ENCODE measurements around the gene CDK13.
A peak's percentile ranks its signal among the peaks of the same experiment; 100 is the strongest.

CDK13 gene

DNA sequence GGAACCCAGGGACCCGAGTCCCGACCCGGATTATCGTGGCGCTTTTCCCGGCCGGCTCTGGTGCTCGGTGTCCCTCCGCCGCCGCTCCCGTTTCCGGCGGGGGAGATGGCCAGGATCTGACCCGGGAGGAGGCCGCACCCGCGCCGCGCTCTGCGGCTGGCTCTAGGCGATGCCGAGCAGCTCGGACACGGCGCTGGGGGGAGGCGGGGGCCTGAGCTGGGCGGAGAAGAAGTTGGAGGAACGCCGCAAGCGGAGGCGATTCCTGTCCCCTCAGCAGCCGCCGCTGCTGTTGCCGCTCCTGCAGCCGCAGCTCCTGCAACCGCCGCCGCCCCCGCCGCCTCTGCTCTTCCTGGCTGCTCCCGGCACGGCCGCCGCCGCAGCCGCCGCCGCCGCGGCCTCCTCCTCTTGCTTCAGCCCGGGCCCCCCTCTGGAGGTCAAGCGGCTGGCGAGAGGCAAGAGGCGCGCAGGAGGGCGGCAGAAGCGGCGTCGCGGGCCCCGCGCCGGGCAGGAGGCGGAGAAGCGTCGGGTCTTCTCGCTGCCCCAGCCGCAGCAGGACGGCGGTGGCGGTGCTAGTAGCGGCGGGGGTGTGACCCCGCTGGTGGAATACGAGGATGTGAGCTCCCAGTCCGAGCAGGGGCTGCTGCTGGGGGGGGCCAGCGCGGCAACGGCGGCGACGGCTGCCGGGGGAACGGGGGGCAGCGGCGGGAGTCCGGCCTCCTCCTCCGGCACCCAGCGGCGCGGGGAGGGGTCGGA lies 593 bp downstream of the CDK13 start:
- no peak for FAIRE-seq

DNA sequence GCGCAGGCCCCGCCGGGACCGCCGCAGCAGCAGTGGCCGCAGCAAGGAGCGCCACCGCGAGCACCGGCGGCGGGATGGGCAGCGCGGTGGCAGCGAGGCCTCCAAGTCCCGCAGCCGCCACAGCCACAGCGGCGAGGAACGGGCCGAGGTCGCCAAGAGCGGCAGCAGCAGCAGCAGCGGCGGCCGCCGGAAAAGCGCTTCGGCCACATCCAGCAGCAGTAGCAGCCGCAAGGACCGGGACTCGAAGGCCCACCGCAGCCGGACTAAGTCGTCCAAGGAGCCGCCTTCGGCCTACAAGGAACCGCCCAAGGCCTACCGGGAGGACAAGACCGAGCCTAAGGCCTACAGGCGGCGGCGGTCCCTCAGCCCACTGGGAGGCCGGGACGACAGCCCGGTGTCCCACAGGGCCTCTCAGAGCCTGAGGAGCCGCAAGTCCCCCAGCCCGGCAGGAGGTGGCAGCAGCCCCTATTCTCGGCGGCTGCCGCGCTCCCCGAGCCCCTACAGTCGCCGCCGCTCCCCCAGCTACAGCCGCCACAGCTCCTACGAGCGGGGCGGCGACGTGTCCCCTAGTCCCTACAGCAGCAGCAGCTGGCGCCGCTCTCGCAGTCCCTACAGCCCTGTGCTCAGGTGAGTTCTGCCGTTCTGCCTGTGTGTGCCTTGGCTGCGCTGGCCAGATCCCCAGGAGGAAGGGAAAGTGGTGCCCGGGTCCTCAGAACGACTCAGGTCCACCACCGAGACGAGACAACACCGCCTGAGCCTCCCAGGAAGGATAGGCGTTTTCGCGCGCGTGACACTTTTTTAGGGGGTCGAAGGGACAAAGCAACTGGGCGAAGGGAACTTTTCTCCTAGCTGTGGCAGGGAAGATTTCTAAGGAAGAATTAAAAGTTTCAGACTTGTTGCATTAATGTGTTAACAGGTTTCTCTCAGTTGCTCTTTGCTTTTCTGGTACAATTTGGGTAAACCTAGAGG lies 1.5 kb downstream of the CDK13 start:
- no peak for FAIRE-seq

DNA sequence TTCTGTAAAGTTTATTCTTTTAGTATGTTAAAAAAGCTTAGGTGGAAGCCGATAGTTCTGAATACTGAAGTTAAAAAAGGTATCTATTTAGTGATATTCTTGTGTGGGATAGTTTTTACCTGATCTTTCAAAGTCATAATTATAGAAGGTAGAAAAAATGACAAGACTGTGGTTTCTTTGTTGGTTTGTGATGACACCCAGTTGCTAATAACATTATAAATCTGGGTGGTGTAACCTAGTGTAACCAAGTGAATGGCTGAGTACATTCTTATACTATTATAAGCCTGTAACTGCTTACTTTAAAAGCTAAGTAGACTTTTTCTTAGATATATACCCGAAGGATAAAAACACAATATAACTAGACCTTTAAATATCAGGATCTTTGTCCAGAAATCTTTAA lies 2.3 kb downstream of the CDK13 start:
- no peak for FAIRE-seq

DNA sequence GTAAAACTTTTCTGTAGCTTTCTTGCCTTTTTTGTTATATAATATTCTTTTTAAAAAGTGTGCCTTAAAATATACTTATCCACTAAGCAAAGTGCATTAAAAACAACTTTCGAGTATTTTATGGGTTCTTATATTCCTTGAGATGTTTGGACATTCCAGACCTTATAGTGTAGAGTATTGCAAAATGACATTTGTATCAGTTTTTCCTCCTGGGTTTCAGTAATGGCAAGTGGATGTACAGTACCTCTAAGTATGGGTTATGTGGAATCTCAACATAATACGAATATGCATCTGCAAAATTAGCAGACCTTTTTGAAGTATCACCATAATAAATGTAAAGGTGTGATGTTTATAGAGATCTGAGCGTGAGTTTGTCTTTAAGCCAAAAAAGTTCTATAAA lies 2.7 kb downstream of the CDK13 start:
- FAIRE-seq: no peak

DNA sequence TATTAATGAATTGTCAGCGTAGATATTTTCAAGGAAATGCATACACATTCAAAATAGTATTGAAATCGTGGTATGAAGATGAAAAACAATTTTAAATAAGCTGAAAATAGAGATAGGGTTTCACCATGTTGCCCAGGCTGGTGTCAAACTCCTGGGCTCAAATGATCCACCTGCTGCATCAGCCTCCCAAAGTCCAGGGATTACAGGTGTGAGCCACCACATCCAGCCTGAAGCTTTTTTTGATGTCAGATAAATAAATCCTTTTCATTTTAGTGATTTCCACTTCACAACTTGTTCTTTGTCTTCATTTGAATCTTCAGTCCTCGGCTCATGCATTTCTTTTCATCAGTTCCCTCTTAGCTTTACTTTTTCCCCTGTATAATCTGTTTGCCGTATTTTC lies 4.6 kb downstream of the CDK13 start:
- FAIRE-seq: no peak

DNA sequence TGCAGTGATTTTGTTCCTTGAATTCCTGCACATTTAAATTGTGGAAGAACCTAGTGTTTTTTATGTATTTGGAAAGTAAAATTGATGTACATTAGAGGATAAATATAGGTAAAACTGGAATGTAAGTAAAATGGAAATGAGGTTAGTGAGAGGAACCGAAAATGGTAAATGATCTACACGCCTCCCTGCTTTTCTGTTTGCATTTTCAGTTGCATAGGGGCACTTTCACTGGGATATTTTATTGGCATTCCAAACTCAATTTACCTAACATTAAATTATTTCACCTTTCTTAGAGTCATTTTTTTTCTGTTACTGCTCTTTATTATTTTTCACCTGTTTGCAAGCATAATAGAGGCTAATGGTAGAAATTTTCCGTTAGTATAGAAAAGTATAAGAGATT lies 8.0 kb downstream of the CDK13 start:
- no peak for FAIRE-seq

DNA sequence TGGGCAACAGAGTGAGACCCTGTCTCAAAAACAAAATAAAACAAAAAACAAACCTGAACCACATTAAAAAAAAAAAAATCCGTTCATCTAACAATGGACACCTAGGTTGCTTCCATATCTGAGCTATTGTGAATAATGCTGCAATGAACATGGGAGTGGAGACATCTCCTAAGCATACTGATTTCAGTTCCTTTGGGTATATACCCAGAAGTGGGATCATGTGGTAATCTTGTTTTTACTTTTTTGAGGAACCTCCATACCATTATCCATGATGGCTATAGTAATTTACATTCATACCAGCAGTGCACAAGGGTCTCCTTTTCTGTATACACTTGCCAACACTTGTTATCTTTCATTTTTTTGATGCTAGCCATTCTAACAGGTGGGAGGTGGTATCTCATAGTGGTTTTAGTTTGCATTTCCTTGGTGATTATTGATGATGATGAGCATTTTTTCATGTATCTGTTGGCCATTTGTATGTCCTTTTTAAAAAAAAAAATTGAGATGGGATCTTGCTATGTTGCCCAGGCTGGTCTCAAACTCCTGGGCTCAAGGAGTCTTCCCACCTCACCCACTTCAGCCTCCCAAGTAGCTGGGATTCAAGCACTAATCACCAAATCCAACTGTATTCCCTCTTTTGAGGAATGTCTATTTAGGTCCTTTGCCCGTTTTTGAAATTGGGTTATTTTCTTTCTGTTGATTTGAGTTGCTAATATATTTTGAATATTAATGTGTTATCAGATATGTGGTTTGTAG lies 17.5 kb downstream of the CDK13 start:
- no peak for FAIRE-seq

DNA sequence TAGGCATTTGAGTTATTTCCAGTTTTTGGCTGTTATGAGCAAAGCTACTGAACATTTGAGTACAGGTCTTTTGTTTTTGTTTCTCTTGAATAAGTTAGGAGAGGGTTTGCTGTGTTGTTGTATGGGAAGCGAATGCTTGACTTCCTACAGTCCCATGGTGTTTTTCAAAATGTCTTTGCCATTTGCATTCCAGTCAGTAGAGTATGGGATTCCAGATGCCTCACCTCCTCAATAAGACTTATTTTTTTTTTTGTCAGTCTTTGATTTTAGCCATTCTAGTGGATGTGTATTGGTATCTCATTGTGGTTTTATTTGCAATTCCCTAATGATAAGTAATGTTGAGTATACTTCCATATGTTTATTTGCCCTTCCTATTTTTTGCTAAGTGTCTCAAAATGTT lies 19.4 kb downstream of the CDK13 start:
- FAIRE-seq: no peak

DNA sequence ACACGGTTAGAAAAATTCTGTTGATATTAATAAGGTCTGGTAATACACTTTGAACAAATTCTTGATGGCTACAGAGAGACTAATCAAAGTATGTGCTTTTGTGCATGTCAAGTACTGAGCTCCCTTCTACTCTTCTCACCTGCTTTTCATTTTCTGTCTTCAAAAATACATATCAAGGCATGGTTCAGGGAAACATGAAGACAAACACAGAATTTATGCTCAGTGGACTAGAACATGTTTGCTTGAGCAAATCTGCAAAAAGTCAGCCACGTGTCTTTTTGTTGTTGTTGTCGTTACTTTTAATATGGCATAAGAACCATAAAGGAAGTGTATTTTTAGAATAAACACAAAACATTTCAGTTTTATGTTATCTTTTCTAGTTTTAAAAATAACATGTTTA lies 21.9 kb downstream of the CDK13 start:
- FAIRE-seq: no peak

DNA sequence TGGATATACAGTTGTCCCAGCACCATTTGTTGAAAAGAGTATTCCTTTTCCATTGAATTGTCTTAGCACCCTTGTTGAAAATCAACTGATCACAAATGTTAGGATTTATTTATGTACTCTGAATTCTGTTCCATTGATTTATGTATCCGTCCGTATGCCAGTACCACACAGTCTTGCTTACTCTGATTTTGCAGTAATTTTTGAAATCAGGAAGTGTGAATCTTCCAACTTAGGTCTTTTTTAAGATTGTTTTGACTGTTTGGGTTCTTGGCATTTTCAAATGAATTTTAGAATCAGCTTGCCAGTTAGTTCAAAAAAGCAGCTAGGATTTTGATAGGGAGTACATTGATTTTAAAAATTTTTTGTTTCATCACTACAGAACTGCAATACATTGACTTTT lies 23.7 kb downstream of the CDK13 start:
- no peak for FAIRE-seq

DNA sequence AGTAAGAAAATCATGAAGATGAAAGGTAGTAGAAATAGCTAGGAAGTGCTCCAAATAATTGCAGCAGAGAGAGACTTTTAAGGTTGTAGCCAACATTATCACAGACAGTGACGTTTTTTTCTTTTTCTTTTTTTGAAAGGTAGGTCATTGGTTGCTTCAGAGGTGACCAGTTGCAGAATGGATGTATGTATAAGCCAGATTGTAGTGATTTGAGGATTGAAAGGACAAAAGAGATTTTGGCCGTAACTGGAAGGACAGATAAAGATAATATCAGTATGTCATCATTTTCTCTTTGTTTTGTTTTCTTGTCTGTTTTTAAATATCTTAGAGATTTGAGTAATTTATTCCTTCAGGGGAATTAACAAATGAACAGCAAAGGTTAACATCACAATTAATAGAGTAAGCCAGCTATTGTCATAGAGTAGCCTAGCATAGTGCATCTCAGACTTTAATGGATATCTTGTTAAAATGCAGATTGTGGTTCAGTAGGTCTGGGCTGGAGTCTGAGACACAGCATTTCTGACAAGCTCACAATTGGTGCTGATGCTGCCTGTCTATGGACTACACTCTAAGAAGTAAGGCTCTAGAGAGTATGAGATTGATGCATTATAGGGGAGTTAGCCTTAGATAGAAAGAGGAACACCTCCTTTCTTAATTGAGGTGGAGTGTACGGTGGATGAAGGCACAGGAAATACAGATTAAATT lies 28.3 kb downstream of the CDK13 start:
- FAIRE-seq: no peak

DNA sequence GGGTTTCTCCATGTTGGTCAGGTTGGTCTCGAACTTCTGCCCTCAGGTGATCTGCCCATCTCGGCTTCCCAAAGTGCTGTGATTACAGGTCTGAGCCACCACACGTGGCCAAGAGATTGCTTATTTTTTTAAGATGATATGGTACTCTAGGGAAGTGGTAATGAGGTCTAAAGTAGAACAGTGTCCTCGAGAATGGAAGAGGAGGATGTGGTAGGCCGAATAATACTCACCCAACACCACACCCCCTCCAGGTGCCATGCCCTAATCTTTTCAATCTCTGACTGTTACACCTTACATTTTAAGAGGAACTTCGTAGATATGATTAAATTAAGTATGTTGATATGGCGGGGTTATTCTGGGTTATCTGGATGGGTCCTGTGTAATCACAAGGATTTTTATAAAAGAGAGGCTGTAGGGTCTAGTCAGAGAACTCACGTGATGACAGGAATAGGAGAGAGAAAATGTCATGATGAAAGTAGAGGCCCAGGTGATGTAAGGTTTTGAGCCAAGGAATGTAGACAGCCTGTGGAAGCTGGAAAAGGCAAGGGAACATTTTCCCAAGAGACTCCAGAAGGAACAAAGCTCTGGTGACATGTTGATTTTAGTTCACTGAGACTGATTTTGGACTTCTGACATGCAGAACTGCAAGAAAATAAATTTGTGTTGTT lies 29.5 kb downstream of the CDK13 start:
- FAIRE-seq: no peak

DNA sequence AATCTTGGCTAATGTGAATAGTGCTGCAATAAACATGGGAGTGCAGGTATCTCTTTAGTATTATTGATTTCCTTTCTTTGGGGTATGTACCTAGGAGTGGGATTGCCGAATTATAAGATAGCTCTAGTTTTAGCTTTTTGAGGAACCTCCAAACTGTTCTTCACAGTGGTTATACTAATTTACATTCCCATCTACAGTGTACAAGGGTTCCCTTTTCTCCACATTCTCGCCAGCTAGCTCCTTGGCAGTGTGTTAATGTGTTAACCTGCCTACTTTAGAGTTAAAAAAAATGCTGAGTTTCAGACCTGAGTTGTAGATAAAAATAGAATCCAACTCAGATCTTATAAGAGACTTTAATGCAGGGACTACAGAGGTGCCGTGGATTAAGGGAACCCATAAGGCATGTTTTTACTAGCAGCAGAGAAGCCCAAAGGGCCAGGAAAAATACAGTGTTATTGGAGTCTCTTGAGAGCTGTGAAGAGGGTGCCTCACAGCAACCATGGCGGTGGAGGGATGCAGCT lies 35.4 kb downstream of the CDK13 start:
- no peak for FAIRE-seq

DNA sequence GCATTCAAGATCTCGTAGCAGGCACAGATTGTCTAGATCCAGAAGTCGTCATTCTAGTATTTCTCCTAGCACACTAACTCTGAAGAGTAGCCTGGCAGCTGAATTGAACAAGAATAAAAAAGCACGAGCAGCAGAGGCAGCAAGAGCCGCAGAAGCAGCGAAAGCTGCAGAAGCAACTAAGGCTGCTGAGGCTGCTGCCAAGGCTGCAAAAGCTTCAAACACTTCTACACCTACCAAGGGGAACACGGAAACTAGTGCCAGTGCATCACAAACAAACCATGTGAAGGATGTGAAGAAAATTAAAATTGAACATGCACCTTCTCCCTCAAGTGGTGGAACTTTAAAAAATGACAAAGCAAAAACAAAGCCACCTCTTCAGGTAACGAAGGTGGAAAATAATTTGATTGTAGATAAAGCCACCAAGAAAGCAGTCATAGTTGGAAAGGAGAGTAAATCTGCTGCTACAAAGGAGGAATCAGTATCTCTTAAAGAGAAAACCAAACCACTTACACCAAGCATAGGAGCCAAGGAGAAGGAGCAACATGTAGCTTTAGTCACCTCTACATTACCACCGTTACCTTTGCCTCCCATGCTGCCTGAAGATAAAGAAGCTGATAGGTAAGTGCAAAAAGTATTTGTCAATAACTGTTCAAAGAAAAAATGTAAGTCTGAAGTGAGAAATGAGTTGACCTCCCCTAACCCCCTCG lies 37.7 kb downstream of the CDK13 start:
- no peak for FAIRE-seq

DNA sequence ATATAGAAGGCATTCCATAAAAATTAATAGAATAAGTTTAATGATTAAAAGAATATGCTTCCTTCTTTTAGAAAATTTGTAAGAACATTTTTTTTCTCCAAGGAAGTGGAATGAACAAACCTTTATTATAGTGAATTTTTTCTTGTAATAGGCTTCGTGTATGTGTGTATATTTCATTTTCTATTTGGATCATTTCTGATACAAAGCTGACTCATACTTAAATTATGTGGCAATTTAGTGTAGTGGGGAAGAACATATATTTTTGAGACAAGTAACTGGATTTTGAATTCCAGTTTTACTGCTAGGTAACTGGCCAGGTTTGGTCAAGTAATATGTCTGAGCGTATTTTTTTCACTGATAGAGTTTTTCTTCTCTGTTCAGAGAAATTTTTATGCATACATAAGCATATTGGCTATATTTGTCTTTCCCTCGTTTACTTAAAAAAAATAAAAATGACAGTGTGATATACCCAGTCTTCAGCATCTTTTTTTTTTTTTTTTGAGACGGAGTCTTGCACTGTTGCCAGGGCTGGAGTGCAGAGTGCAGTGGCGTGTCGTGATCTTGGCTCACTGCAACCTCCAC lies 50.8 kb downstream of the CDK13 start:
- FAIRE-seq: no peak

DNA sequence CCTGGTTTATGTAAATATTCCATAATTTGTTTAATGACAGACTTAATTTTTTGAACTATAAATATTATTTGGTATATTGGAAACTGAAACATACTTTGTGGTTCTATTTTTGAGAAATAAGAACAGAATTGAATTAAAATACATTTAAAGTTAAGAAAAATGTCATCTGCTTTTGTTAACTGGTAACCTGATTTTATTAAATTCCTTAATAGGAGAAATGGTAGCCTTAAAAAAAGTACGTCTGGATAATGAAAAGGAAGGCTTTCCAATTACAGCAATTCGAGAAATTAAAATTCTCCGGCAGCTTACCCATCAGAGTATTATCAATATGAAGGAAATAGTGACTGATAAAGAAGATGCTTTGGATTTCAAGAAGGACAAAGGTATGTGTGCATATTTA lies 51.6 kb downstream of the CDK13 start:
- FAIRE-seq: peak; percentile 15

DNA sequence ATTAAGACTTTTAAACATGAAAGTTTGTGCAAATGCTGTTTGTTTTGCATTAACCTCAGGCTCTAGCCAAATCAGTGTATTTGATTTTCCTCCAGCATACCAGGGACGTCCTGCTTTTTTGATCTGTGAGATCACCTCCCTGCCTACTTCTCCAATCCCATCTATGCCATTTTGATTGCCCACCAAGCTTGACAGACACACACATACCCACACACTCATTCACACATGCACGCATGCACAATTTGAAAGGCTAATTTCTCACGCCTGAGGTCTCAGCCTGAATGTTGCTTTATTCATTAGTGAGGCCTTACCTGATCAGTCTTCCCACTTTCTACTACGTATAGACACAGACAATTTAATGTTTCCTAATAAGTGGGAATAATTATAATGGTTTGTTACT lies 53.5 kb downstream of the CDK13 start:
- FAIRE-seq: no peak

DNA sequence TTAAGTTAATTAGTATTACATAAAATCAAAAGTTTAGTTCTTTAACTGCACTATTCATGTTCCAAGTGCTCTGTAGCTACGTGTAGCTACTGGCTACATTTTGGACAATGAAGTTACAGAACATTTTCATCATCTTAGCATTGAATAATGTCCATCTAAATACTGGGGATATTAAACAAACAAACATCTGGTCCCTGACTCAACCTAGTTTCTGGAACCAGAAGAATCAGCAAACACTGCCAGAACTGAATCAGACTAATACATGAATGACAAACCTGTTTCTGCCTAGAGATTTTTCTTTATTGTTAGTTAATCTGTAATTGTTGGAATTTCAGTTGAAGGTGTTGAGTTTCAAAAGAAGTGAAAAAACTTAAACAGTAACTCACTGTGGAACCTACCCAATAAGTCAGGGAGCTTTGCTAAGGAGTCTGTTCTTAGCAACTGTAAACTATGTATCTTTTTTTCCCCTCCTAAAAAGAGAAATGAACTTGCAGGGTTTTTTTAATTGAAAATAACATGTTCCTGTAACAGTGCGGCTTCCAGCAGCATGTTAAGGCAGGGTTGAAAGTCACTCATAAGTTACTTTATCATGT lies 58.3 kb downstream of the CDK13 start:
- no peak for FAIRE-seq

DNA sequence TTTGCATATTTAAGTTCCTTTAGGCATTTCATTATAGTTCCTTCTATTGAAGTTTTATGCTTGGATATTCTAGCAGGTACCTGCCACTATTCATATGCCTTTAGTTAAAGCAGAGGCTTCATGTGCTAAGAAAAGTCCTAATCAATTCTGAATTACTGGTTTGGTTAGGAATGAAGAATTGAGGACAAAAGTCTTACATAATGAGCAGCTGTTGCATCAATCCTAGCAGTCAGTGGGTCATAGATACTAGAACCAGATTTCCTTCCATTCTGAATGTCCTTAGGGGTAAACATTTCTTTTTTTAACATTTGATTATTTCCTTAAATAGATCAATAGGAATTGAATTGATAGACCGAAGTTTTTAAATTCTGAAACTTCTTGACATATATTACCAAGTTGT lies 59.2 kb downstream of the CDK13 start:
- FAIRE-seq: no peak

DNA sequence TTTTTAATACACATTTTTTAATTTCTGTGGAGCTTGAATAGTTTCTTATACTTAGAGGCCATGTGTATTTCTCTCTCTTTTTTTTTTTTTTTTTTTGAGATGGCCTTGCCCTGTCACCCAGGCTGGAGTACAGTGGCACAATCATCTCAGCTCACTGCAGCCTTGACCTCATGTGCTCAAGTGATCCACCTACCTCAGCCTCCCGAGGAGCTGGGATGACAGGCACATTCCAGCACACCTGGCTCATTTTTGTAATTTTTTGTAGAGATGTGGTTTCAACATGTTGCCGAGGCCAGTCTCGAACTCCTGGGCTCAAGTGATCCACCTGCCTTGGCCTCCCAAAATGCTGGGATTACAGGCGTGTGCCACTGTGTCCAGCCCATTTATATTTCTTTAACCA lies 64.3 kb downstream of the CDK13 start:
- no peak for FAIRE-seq

Measured in TTC549 (cell line).